HG02852 (cell line): ENCODE results near the gene IGF1R.

Experiments
- ATAC-seq: cut with Tn5 transposase; IDR thresholded peaks from one replicate; pipeline ENCODE4 v1.9.1; 2021; ENCODE audit warnings: mild to moderate bottlenecking, moderate library complexity; ENCODE audit not compliant: unreplicated experiment

Gene IGF1R

DNA sequence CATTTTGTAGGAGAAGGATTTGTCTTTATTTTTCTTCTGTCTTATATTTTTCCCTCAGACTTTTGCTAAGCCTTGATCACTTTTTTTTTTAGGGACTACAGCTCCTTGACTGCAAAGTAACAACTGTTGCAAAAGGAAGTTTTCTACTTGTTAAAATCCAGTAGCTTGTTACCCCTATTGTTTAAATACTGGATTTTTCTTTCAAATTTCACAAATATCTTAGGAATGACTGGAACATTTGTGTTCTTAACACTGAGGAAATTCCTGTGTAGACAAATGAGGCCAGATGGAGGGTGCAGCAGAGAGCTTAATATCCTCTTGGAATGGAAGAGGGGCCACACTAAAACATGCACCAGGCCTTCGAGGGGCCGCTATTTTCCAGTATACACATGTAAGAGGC lies 362.4 kb downstream of the IGF1R start:
- ATAC-seq, result no peak
